Measurements from ENCODE around the gene MARCHF3.
"Not testable (repeated sequence)": the region's sequence is repeated elsewhere in the genome, so short reads cannot be mapped to it uniquely, and the experiment has no call there.

The MARCHF3 gene

DNA sequence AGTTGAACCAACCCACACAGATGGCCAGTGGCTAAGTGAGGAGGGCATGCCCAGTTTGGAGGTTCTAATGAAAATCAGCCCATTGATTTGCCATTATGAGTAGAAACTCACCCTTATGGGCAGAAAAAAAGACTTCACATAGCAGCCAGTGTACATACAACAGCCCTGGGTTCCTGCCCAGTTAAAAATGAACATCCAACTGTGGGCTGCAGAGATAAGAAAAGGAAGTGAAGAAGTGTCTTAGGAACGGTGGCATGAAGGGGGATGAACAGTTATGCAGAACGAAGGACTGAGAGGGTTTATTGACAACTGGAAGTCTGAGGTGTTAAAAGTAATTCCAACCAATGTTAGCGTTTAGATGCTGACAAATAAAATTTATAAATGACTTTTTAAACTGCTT lies 118.4 kb downstream of the MARCHF3 start:
- no peak for DNase-seq

DNA sequence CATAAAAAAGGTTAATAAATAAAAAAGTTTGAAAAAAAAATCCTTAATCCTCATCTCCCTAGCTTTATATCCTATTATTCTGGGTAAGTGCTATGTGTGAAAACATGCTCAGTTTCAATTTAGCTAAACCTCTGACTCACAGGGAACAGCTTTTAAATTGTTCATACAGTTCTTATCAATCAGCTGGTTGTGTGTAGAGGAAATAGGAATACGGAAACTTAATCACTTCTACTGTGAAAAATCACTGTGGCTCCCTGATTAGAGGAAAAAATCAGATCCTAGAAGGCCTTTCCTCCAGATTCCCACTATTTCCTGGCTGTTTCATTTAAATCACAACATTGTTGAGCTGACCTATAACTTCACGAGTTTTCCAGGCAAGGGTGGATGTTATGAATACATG lies 120.5 kb downstream of the MARCHF3 start:
- no peak for DNase-seq

DNA sequence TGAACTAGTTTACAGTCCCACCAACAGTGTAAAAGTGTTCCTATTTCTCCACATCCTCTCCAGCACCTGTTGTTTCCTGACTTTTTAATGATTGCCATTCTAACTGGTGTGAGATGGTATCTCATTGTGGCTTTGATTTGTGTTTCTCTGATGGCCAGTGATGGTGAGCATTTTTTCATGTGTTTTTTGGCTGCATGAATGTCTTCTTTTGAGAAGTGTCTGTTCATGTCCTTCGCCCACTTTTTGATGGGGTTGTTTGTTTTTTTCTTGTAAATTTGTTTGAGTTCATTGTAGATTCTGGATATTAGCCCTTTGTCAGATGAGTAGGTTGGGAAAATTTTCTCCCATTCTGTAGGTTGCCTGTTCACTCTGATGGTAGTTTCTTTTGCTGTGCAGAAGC lies 126.0 kb downstream of the MARCHF3 start:
- not testable (repeated sequence) for DNase-seq

DNA sequence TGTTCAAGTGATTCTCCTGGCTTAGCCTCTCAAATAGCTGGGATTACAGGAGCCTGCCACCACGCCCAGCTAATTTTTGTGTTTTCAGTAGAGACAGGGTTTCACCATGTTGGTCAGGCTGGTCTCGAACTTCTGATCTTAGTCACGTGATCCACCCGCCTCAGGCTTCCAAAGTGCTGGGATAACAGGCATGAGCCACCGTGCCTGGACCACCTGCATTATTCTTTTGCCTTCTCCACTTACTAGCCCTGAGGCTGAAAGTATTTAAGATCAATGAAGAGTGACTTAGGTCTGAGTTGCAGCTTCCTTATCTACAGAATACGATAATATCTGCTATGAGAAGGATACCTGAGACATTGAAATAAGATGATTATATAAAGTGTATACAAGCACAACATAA lies 129.6 kb downstream of the MARCHF3 start:
- DNase-seq, result no peak

DNA sequence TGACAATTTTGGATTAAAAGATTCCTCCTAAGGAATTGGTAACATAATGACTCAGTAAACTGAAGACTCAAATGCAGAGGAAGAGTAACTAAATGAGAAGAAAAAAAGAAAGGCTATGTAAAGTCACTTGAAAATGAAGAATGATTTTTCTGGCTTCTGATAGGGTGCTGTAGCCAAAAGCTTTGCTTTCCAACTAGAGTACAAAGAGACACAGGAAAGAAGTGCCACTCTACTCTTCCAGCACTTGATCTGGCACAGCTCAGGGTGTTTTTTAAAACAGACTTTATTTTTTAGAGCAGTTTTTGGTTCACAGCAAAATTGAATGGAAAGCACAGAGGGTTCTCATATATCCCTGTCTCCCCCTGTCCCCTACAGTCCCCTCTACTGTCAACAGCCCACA lies 130.9 kb downstream of the MARCHF3 start:
- no peak for DNase-seq

DNA sequence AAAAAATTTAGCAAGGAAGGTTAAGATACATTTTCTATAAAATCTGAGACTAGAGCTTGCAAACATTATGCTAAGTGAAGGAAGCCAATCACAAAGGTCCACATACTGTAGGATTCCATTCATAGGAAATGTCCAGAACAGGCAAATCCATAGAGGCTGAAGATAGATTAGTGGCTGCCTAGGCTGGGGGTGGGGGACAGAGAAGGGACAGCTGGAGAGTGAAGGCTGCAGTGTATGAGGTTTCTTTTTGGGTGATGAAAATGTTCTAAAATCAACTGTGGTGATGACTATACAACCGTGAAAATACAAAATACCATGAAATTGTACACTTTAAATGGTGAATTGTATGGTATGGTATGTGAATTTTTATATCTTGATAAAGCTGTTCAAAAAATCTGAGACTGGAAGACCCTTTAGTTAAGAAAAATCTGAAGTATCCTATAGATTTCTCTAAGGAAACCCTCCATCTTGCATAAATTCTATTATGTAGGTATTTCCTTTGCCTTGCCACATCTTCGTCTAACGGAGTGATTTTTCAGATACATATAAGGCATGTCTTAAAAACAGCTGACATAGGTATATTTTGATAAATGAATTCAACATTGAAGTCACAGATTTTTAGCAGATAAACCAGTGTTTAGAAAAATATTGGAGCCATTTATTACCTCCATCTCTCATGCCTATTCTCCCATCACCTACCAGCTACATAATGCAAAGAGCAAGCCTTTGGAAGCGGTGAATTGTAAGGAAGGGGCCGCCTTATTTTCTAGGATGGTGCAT lies 132.3 kb downstream of the MARCHF3 start:
- DNase-seq, result no peak

DNA sequence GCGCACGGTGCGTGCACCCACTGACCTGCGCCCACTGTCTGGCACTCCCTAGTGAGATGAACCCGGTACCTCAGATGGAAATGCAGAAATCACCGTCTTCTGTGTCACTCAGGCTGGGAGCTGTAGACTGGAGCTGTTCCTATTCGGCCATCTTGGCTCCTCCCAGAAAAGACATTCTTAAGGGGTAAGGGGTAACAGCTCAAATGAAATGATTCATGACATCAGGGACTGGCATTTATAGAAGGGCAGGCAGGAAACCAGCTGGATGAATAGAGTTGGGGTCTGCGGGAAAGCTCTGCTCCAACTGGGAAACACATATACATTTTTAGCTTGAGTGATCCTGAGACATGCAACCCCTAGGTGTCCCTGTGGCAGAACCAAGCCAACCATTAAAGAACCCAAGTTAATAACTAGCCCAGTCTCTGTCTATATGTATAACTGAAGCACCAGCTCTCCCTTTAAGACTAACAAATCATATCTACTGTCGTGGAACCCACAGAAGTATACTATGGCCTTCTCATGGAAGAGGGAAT lies 134.1 kb downstream of the MARCHF3 start:
- no peak for DNase-seq

DNA sequence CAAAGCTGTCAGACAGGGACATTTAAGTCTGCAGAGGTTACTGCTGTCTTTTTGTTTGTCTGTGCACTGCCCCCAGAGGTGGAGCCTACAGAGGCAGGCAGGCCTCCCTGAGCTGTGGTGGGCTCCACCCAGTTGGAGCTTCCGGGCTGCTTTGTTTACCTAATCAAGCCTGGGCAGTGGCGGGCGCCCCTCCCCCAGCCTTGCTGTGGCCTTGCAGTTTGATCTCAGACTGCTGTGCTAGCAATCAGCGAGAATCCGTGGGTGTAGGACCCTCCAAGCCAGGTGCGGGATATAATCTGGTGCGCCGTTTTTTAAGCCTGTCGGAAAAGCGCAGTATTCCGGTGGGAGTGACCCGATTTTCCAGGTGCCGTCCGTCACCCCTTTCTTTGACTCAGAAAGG lies 134.6 kb downstream of the MARCHF3 start:
- not testable (repeated sequence) for DNase-seq

DNA sequence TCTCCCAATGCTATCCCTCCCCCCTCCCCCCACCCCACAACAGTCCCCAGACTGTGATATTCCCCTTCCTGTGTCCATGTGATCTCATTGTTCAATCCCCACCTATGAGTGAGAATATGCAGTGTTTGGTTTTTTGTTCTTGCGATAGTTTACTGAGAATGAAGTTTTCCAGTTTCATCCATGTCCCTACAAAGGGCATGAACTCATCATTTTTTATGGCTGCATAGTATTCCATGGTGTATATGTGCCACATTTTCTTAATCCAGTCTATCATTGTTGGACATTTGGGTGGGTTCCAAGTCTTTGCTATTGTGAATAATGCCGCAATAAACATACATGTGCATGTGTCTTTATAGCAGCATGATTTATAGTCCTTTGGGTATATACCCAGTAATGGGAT lies 139.9 kb downstream of the MARCHF3 start:
- DNase-seq, result not testable (repeated sequence)

DNA sequence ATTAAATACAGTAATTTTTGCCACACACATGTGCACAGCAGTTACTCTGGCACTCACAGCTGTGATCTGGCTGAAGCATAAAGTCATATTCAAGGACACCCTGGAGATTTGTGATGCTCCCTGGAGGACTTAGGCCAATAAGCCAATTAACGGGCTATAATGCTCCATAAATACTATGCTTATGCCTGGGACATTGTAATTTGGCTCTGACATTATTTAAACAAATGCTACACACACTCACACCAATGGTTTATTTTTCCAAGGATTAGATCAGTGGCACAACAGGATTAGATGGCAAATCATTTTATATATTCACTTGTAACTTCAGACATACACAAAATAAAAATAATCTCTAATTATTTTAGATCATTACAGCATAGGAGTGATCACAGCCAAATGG lies 142.2 kb downstream of the MARCHF3 start:
- DNase-seq, result no peak

DNA sequence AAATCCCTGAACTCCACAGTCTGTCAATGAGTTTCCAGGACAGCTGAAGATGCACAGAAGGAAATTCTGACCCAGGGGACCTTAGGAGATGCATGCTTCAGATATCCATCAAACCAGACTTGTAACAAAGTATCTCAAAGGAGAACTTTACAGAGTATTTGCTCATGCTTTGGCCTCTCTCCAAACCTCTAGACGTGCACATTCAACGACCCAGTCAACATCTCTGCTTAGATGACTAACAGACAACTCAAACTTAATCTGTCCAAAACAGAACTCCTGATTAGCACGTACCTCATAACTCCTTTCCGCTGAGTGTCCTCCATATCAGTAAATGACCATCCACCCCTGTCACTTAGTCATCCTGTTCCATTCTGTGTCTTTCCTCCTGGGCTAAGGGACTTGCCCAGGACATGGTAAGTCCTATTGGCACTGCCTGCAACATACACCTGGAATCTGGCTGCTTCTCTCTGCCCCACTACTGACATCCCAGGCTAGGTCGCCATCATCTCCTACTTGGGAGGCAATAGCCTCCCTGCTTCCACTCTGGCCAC lies 146.0 kb downstream of the MARCHF3 start:
- DNase-seq, result no peak

DNA sequence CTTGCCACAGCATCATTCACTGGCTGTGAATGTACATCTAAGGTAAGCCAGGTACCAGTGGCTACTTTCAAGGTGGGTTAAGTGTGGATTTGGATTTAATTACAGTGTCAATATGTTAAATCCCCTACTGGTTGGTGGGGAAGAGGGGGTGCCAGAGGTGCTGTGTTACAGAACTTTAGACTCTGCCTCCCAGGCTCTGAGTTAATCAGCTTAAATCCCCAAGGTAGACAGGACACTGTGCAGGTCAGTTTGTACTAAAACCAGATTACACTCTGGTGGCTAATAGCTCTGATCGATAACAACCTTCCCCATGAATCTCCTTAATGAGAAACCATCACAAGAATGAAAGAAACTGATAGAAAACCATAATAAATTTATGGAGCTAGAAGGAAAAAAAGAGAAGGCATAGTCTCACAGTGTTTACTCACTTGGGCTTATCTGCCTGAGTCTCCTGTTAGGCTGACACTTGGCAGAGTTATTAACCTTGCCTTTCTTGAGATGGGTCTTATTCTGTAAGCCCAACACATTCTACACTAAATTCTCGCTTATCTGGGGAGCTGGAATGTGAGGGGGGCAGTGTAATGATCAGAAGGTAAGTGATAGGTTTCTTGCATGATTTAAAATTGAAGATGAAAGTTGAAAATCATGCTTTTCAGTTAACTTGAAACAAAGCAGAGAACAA lies 146.7 kb downstream of the MARCHF3 start:
- DNase-seq, result no peak

DNA sequence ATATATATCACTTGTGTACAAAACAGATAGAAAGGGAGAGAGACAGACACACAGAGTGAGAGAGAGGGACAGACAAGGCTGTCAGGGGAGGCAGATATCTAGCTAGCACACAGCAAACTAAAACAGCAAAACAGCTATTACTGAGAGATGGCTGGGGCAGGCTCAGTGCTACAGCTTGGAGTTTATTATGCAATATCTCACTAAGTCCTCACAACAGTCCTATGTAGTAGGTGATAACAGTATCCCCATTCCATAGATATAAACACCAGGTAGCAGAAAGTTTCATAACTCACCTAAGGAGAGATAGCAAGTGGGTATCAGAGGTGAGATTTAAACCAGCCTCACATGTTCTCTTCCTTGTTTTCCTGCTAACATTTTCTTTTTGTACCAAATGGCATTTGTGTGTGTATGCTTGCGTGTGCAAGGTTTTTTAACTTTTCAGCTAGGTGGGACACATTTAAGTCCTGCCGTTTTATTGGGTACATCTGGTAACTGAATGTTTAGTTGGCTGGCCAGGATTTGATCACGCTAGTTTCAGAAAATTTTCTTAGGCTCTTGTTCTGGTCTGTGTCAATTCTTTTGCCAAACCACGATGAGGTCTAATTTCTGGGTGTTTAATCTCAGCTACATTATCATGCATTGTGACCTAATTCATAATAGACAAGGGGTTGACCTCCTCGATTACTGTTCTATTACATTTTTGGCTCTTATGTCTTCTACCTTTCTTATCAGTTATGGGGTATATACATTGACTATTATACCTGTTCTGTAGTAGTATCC lies 148.3 kb downstream of the MARCHF3 start:
- no peak for DNase-seq

DNA sequence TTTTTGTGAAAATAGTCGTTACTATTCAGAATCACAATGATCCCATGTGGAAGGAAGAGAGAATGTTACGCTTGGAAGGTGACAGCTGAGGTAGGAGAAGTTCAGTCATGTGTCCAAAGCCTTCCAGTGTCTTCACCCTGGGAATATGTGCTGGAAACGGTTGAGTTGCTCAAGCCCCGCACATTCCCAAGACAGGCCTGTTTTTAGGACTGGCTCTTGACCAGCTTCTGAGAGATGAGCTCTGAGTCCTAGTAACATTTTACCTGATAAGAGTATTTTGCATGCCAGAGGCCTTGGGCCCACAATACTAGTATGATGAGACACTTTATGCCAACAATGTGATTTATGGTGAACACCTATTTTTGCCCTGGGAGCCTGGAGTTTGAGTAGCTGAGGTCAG lies 151.7 kb downstream of the MARCHF3 start:
- DNase-seq, result no peak

DNA sequence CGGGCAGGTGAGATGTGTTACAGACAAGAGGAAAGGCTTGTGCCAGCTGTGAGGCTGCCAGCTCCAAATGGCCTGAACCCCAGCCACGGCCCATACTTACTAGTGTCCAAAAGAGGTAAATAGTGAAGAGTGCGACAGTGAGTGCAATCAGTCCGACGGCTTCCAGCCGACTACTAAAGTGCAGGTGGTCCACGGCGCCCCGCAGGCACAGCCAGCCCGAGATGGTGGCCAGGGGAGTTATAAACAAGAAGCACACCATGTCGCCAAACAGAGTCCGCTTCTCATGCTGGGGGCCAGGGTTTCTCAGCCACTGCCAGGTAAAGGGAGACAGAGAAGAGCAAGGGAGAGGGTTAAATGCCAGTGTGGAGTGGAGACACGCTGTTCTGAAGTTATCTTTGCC lies 152.3 kb downstream of the MARCHF3 start:
- DNase-seq, result no peak

DNA sequence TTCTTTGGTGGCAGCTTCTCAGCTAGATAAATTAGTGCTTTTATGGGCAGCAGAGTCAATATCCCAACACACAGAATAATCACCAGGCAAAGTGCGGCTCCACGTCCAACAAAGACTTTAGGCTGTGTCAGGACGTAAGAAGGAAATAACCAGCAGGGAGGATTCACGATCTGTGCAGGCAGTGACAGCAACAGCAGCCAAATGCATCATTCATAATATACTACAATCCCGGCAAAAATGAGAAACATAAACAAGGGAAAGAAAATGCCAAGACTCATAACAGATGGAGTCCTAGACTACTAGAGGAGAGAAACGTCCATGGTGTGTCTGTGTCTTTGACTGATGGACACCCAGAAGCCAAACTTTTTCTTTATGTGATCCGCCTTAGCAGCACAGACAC lies 152.8 kb downstream of the MARCHF3 start:
- no peak for DNase-seq

DNA sequence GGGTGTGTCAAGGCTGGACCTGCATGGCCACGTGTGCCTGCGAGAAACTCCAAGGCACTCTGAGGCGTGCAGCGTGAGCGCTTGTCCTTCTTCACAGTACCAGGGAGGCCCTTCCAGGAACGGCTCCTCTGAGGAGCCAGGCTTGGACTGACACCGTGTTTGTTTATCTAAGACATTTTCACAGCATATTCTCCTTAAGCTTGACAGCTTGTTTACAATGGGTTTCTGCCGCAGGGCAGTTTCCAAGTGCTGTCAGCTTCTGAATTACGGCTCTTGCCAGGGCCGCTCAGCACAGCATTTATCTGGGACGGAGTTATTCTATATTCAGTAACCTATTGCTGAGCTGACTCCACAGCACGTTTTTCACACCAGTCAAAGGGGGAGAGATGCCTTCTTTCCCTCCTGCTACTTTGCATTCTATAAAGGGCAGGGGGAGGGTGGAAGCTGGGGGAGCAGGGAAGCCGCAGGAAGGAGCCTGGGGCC lies 155.0 kb downstream of the MARCHF3 start:
- no peak for DNase-seq

DNA sequence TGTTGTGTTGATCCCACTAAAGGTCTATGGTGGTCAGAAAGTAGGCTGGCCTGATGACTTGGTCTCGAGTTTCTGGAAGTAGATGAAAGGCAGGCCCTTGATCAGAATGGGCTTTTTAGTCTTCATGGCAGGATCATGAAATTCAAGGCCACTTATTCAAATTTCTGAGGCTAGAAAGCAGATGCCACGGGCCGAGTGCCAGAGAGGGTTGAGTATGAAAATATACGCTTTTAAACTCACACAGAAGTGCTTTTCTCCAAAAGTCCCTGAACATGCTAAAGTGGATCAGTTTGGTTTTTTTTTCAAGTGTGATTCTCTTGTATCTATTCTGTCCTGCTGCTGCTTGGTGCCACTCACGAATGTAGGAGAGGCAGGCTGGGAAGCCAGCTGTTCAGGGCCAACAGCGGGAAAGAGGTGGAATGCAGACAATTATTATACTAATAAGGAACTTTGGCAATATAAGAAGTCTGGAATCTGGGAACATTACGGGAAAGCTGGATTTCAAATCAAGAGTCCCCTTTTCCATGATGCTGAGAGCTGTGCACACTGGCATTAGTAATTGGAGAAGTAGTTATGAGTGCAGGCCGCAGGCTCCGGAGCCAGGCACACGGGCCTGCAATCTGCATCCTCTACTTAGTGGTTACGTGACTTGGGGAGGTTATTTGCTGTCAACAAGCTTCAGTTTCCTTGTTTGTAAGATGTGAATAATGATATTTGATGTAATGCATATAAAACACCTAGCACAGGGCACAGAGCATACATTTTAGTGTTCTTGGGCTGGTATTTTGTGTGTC lies 157.6 kb downstream of the MARCHF3 start:
- no peak for DNase-seq

DNA sequence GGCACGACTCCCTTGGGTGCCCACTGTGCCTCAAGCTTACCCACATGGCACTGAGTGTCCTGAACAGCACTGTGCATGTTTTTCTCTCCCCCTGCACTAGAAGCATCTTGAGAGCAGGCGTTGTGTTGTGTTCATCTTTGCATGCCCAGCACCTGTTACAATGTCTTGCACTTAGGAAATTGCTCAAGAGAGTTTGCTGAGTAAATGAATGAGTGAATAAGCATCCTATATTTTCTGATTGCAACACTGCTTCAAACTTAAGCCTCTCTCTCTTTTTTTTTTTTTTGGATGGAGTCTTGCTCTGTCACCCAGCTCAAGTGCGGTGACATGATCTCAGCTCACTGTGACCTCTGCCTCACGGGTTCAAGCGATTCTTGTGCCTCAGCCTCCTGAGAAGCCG lies 158.9 kb downstream of the MARCHF3 start:
- no peak for DNase-seq

DNA sequence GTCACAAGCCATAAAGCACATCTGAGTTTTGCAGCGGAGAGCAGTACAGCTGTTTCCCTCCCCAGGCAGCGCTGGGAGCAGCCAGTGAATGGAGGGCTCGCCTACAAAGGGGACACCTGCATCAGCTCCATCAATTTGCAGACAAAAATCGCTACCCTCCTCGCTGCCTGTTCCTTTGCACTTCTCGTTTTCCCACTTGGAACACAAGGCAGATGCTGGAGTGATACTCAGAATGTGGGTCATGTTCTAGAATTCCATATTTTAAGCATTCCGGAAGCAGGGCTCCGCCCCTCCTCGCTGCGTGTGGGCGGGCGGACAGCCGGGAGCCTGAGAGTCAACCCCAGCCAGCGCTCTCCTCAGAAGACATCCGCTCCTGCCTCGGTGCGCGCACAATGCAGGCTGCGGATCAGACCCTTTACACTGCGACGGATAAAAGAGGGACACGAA lies 161.3 kb downstream of the MARCHF3 start:
- DNase-seq, result peak; percentile 28

DNA sequence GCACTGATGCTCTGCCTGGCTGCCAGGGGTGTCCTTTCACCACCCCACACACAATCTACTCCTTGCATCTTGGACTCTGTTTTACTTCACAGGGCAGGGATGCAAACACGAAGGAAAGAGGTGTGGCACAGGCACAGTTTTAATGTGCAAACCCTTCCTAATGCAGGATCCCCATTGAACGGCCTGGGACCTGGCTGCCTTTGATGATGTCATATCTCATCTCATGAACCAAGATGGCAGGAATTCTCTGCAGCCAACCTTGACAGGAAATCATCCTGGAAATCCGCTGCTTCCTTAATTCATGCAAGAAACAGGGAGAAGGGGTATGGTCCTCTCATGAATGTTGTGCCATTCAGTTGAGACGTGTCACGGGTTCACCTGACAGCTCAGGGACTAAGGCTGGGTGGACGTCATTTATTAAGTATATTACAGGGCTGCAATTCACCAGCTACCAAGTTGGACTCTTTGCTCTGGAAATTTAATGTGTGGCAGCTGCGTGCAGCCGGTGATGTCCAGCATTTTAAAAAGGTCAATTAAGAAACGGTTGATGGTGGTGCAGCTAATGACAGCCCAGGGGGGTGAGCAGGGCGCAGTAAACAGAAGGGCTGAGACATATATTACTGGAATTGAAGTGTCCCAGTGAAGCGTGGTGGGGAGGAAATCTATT lies 161.9 kb downstream of the MARCHF3 start:
- DNase-seq, result peak; percentile 41

All from NCI-H2227 treated with DMSO at 0.1 percent for 48 hours (cell line).